Upper lobe of left lung (tissue), 4 donors: ENCODE data around the gene KLF6.

ENCODE experiments used
- POLR2A ChIP-seq, 4 donors: fragments of 450-650 bp; IDR thresholded peaks; one replicate each; pipeline ENCODE4 v1.5.1; 2016 to 2017; ENCODE audit warnings: antibody characterized with exemption in 4 of 4, mild to moderate bottlenecking in 2 of 4
- POLR2AphosphoS5 ChIP-seq, 2 donors: sonication (generic); formaldehyde crosslinking; IDR thresholded peaks; one replicate each; pipeline ENCODE4 v1.5.1; 2017; ENCODE audit warnings: antibody characterized with exemption in 2 of 2

GRCh38 chr10:3832022-3832786 lies 47.2 kb upstream of the KLF6 start:
- TF ChIP-seq POLR2AphosphoS5 (IDR thresholded peaks at IDR 0.05): no peak
- TF ChIP-seq POLR2A (IDR thresholded peaks at IDR 0.05): no peak
